ENCODE results near the gene ARPC5.

DNA sequence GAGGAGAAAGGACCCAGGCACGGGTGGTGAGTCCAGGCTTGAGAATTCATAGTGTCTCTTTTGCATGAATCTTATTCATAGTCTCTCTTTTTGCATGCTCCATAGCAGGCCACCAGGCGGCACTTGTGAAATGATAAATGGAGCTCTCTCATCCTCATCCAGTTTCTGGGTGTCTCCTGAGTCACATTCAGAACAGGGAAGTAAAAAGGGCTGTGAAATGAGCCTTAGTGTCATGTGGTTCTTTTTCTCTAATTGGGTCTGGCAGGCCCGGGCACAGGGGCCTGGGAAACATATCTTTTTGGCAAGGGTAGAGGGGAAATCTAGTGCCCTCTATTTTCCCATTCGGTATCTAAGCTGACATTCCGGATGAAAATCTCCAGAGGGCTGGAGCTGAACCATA is 26.3 kb downstream of the ARPC5 start:
- TF ChIP-seq, protein P1, sequence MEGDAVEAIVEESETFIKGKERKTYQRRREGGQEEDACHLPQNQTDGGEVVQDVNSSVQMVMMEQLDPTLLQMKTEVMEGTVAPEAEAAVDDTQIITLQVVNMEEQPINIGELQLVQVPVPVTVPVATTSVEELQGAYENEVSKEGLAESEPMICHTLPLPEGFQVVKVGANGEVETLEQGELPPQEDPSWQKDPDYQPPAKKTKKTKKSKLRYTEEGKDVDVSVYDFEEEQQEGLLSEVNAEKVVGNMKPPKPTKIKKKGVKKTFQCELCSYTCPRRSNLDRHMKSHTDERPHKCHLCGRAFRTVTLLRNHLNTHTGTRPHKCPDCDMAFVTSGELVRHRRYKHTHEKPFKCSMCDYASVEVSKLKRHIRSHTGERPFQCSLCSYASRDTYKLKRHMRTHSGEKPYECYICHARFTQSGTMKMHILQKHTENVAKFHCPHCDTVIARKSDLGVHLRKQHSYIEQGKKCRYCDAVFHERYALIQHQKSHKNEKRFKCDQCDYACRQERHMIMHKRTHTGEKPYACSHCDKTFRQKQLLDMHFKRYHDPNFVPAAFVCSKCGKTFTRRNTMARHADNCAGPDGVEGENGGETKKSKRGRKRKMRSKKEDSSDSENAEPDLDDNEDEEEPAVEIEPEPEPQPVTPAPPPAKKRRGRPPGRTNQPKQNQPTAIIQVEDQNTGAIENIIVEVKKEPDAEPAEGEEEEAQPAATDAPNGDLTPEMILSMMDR (IDR thresholded peaks at IDR 0.05): peak; percentile 48 to 61 (median 55)
- TF ChIP-seq EP300 (IDR thresholded peaks at IDR 0.05): no peak
